Osteoblast (primary cell): ENCODE measurements around the gene HORMAD2. TPM values are rescaled to one million over a fixed set of nuclear protein-coding genes. Genes with fewer than 3 reads are reported as not detected.

ENCODE experiments used
- DNase-seq: peaks from one replicate; pipeline ENCODE4 v3.0.0; 2011; ENCODE audit warnings: low spot score, mixed read lengths; ENCODE audit not compliant: insufficient read length; ENCODE audit errors: missing footprints
- H2AFZ ChIP-seq: 2 replicates; pipeline ENCODE4 v1.6.0; 2011; ENCODE audit warnings: mild to moderate bottlenecking, low read length
- H3K27ac ChIP-seq: 2 replicates; pipeline ENCODE4 v1.5.1; 2011; ENCODE audit warnings: mild to moderate bottlenecking, low read depth, low read length, moderate library complexity
- H3K27me3 ChIP-seq: 2 replicates; pipeline ENCODE4 v1.6.0; 2012; ENCODE audit warnings: mild to moderate bottlenecking, control low read depth, inconsistent platforms, low read length, moderate library complexity; ENCODE audit not compliant: insufficient read depth
- H3K36me3 ChIP-seq: 2 replicates; pipeline ENCODE4 v1.5.1; 2011; ENCODE audit warnings: mild to moderate bottlenecking, low read length, control low read depth, moderate library complexity; ENCODE audit not compliant: insufficient read depth
- H3K4me1 ChIP-seq: 2 replicates; pipeline ENCODE4 v1.5.1; 2011; ENCODE audit warnings: mild to moderate bottlenecking, low read length, control low read depth, moderate library complexity; ENCODE audit not compliant: insufficient read depth
- H3K4me2 ChIP-seq: 2 replicates; pipeline ENCODE4 v1.6.0; 2011; ENCODE audit warnings: mild to moderate bottlenecking, low read length; ENCODE audit not compliant: insufficient read depth
- H3K4me3 ChIP-seq: fragments of 200-600 bp; sonication (generic); 3 replicates; pipeline ENCODE4 v1.5.1; 2012; ENCODE audit warnings: mild to moderate bottlenecking, low read length, inconsistent platforms; ENCODE audit not compliant: insufficient read depth
- H3K79me2 ChIP-seq: 2 replicates; pipeline ENCODE4 v1.6.0; 2012; ENCODE audit warnings: mild to moderate bottlenecking, low read length, control low read depth, inconsistent platforms; ENCODE audit not compliant: insufficient read depth
- H3K9me3 ChIP-seq: 2 replicates; pipeline ENCODE4 v1.5.1; 2011; ENCODE audit warnings: low read depth, low read length, control low read depth
- H4K20me1 ChIP-seq: 2 replicates; pipeline ENCODE4 v1.6.0; 2012; ENCODE audit warnings: mild to moderate bottlenecking, low read length, control low read depth; ENCODE audit not compliant: insufficient read depth
- total RNA-seq: library from RNA; depleted of rRNA; stranded (reverse); fragments of >200 nt; gene quantifications from 2 replicates; pipeline ENCODE4 v1.2.3, GENCODE V29; 2012
- TF ChIP-seq, protein P1 (sequence below): IDR thresholded peaks from 2 replicates; pipeline ENCODE4 v1.5.1; 2011; ENCODE audit warnings: mild to moderate bottlenecking, low read depth, low read length, moderate library complexity; ENCODE audit errors: extremely low read depth

Gene HORMAD2
- total RNA-seq, 1 donor = under 0.01 TPM

- Histone ChIP-seq H3K4me3 (no peak overlapping the region), H4K20me1 (no peaks in the 10 kb centered on the region), H2AFZ (no peak overlapping the region), H3K4me2 (no peak overlapping the region), H3K27ac (no peak overlapping the region), H3K4me1 (peaks cover 29% of the 10 kb centered on the region), H3K36me3 (no peaks in the 10 kb centered on the region), H3K79me2 (no peaks in the 10 kb centered on the region), H3K27me3 (no peaks in the 10 kb centered on the region), H3K9me3 (no peaks in the 10 kb centered on the region)
- DNase-seq = no peak
- TF ChIP-seq, protein P1, sequence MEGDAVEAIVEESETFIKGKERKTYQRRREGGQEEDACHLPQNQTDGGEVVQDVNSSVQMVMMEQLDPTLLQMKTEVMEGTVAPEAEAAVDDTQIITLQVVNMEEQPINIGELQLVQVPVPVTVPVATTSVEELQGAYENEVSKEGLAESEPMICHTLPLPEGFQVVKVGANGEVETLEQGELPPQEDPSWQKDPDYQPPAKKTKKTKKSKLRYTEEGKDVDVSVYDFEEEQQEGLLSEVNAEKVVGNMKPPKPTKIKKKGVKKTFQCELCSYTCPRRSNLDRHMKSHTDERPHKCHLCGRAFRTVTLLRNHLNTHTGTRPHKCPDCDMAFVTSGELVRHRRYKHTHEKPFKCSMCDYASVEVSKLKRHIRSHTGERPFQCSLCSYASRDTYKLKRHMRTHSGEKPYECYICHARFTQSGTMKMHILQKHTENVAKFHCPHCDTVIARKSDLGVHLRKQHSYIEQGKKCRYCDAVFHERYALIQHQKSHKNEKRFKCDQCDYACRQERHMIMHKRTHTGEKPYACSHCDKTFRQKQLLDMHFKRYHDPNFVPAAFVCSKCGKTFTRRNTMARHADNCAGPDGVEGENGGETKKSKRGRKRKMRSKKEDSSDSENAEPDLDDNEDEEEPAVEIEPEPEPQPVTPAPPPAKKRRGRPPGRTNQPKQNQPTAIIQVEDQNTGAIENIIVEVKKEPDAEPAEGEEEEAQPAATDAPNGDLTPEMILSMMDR = no peak
These were observed 140.2 kb downstream of the HORMAD2 start for GRCh38 chr22:30220338-30221012.

DNA sequence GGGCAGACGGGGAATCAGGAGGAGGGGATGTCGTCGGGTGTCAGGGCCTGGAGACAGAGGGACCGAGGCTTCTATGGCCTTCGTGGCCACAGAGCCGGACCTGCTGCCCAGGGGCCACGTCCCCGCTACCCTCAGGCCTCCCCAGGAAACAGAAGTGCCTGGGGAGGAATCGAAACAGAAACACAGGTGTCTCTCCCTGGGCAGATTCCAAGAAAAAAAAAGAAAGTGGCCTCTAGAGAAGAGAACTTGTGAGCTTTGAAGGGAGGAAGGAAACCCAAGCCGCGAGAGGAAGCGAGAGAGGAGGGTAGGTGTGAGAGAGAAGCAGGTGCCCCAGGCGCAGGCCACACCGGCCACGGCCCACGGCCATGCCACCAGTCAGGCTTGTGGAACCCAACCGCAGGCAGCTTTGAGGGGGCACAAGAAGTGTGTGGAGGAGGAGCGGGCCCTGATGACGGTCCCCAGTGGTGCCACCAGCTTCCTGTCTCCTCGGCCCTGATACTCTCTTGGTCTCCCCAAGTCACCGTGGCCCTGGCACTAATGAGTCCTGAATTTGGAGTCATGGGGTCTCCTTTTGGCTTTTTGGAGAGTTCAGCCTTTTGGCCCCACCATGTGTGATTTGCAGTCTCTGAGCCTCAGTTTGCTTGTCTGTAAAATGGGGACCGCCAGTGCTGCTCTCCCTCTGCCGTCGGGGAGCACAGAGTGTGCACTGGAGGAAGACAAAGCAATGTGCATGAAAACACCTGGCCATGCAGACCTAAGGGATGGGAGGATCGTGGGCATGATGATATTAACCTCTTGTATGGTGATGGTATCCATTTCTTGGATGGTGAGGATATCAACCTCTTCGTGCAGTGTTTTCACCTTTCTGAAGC lies 141.1 kb downstream of the HORMAD2 start:
- H3K4me2 ChIP-seq = no peak overlapping the region
- no peak for DNase-seq
- H3K4me3 ChIP-seq = no peak overlapping the region
- H3K4me1 ChIP-seq = peaks cover 29% of the 10 kb centered on the region
- H3K36me3 ChIP-seq = no peaks in the 10 kb centered on the region
- no peak overlapping the region for H3K27ac ChIP-seq
- H4K20me1 ChIP-seq = no peaks in the 10 kb centered on the region
- no peak overlapping the region for H2AFZ ChIP-seq
- no peaks in the 10 kb centered on the region for H3K27me3 ChIP-seq
- no peaks in the 10 kb centered on the region for H3K79me2 ChIP-seq
- TF ChIP-seq, protein P1 = no peak
- no peaks in the 10 kb centered on the region for H3K9me3 ChIP-seq

- H3K27ac ChIP-seq = no peak overlapping the region
- H2AFZ ChIP-seq = no peak overlapping the region
- H3K4me3 ChIP-seq = no peak overlapping the region
- TF ChIP-seq, protein P1 = no peak
- H3K36me3 ChIP-seq = no peaks in the 10 kb centered on the region
- no peaks in the 10 kb centered on the region for H4K20me1 ChIP-seq
- no peak for DNase-seq
- no peak overlapping the region for H3K4me2 ChIP-seq
- H3K9me3 ChIP-seq = no peaks in the 10 kb centered on the region
- H3K4me1 ChIP-seq = peaks cover 29% of the 10 kb centered on the region
- H3K79me2 ChIP-seq = no peaks in the 10 kb centered on the region
- H3K27me3 ChIP-seq = no peaks in the 10 kb centered on the region
These were observed 142.1 kb downstream of the HORMAD2 start for GRCh38 chr22:30222321-30222720.

GRCh38 chr22:30223303-30223702 lies 143.0 kb downstream of the HORMAD2 start:
- Histone ChIP-seq H3K27me3 (no peaks in the 10 kb centered on the region), H3K79me2 (no peaks in the 10 kb centered on the region), H3K27ac (no peak overlapping the region), H3K4me1 (peaks cover 20% of the 10 kb centered on the region), H2AFZ (peak overlapping the region; percentile 63), H3K4me2 (no peak overlapping the region), H3K9me3 (no peaks in the 10 kb centered on the region), H4K20me1 (no peaks in the 10 kb centered on the region), H3K36me3 (no peaks in the 10 kb centered on the region), H3K4me3 (no peak overlapping the region)
- no peak for DNase-seq
- TF ChIP-seq, protein P1 = no peak
